ENCODE results near the gene PLD1. TPM values are rescaled to one million over a fixed set of nuclear protein-coding genes. Genes with fewer than 3 reads are reported as not detected.
"Not testable (repeated sequence)": the region's sequence is repeated elsewhere in the genome, so short reads cannot be mapped to it uniquely, and the experiment has no call there.

The PLD1 gene
- total RNA-seq, 1 donor from 2014 or later = 8.8 TPM

DNA sequence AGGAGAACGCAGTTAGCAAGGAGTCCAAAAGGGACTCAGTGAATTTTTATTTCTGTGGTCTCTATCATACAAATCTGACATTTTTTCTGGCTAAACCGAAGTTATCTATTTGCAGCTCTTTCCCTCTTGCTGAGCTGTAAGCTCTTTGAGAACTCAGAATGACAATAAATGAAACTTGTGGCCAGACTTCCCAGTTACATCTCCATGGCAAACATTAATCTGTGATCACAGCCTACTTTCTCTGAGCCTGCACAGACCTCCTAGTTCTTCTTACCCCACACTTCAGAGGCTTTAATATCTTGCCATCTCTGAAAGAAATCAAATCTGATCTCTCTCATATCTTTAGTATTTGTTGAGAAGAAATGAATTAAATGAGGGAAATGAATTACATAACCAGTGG lies 58.0 kb downstream of the PLD1 start:
- no peak overlapping the region for H3K27ac ChIP-seq

DNA sequence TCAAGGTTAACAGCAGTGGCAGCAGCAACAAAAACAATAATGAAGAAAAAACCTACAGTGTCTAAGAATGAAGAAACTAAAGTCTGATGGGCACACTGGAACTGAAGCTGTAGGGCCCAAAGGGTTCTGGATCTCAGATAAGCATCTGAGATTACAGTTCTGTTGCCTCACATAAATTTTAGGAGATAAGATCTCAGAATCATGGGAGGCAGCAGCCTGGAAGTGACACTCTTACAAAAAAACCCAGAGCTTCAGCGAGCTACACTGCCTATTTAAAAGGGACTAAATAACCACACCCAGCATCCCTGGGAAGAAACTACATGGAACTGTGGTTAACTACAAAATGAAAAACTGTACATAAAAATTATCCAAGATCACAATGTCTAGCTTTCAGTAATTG lies 61.2 kb downstream of the PLD1 start:
- H3K36me3 ChIP-seq = no peaks in the 10 kb centered on the region
- H3K4me3 ChIP-seq = peak overlapping the region in 1 of 2 donors; percentile 32
- intact Hi-C loops (cut with DNase I) = loop anchor here (2.0 kb wide), 1 partner anchor 22 kb away; no protein-coding TSS in a partner anchor
- H3K27me3 ChIP-seq = no peaks in the 10 kb centered on the region
- peak overlapping the region; percentile 54 to 69 for H3K27ac ChIP-seq
- DNase-seq (ENCODE audit: low spot score in 2 of 2) = no peak
- H3K9me3 ChIP-seq = no peaks in the 10 kb centered on the region
- TF ChIP-seq, protein P1, sequence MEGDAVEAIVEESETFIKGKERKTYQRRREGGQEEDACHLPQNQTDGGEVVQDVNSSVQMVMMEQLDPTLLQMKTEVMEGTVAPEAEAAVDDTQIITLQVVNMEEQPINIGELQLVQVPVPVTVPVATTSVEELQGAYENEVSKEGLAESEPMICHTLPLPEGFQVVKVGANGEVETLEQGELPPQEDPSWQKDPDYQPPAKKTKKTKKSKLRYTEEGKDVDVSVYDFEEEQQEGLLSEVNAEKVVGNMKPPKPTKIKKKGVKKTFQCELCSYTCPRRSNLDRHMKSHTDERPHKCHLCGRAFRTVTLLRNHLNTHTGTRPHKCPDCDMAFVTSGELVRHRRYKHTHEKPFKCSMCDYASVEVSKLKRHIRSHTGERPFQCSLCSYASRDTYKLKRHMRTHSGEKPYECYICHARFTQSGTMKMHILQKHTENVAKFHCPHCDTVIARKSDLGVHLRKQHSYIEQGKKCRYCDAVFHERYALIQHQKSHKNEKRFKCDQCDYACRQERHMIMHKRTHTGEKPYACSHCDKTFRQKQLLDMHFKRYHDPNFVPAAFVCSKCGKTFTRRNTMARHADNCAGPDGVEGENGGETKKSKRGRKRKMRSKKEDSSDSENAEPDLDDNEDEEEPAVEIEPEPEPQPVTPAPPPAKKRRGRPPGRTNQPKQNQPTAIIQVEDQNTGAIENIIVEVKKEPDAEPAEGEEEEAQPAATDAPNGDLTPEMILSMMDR (IDR thresholded peaks at IDR 0.05) = no peak
- peaks cover 0 to 29% of the 10 kb centered on the region in 2 donors for H3K4me1 ChIP-seq

More for the DNA sequence above, 58.0 kb downstream of the PLD1 start:
- Histone ChIP-seq H3K4me1 (peaks cover 0 to 28% of the 10 kb centered on the region in 2 donors), H3K4me3 (no peak overlapping the region), H3K27me3 (no peaks in the 10 kb centered on the region), H3K9me3 (no peaks in the 10 kb centered on the region), H3K36me3 (no peaks in the 10 kb centered on the region)
- TF ChIP-seq, protein P1 (IDR thresholded peaks at IDR 0.05) = no peak
- DNase-seq (ENCODE audit: low spot score in 2 of 2) = no peak
- intact Hi-C loops (cut with DNase I) = no loop called here

DNA sequence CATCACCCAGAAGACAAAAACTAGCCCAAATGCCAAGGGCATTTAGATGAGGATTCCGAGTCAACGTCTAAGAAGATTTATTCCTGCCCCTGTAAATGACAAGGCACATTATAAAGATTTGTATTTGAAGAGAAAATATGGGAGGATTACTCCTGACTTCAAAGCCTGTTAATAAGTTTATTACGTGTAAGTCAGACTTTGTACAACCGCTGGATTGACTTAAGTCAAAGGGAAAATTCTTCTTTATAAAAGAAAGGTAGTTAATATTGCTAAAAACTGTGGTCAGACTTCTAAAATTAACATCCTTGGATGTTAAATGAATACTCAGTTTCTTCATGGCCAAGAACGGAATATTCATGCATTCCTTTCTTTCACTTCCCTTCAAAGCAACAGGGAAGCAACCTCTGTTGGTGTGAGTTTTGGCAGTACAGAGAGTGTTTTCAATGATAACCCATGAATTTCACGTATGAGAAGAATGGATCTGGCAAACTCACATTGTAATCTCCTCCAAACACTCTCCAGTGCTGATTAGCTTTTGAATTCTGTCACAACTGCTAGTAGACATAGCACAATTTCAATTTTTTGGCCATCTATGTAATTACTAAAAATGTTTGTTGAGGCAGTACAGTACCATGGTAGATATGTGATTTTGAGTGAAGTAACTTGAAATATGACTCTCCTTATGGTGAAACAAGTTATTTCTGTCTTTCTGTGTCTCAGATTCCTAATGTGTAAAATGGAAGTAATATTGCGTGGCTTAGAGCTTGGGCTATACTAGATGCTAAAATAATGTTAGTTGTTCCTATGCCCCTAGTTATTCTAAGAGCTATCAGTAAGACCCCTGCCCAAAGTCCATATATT lies 62.0 kb downstream of the PLD1 start:
- no peaks in the 10 kb centered on the region for H3K9me3 ChIP-seq
- peak overlapping the region; percentile 5 to 32 for H3K4me3 ChIP-seq
- TF ChIP-seq, protein P1 (IDR thresholded peaks at IDR 0.05) = no peak
- peaks cover 0 to 23% of the 10 kb centered on the region in 2 donors for H3K4me1 ChIP-seq
- no peaks in the 10 kb centered on the region for H3K27me3 ChIP-seq
- no peak for DNase-seq (ENCODE audit: low spot score in 2 of 2)
- no peaks in the 10 kb centered on the region for H3K36me3 ChIP-seq
- intact Hi-C loops (cut with DNase I) = loop anchor here (2.0 kb wide), 1 partner anchor 23 kb away; no protein-coding TSS in a partner anchor
- H3K27ac ChIP-seq = peak overlapping the region; percentile 54 to 69

DNA sequence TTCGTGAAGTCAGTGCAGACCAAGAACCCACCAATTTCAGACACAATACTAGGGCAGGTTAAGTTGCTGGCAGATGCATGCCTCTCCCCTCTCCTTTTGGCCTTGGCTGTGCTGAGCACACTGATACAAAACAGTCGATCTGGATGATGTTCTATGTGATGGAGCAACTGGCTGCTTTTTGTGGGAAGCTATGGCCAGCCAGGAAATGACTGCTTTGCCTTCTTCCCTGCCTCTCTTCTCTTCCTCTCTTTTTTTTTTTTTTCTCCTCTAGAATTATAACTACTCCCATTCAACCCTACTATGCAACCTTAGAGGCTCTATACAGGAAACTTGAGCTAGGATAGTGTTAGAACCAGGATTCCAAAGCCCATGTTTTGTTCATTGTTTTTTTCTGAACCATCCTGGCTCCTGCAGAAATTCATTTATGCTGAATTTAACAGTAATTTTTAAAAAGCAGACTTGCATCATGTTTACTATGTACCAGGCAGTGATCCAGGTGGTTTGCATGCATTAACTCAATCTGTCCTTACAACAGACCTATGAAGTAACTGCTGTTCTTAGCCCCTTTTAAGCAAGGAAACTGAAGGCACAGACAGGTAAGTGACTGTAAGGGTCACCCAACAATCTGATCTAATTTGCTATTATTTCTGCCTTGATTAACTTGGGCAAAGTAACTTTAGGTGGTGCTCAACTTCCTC lies 62.9 kb downstream of the PLD1 start:
- Histone ChIP-seq H3K9me3 (no peaks in the 10 kb centered on the region), H3K27ac (no peak overlapping the region), H3K36me3 (no peaks in the 10 kb centered on the region), H3K4me1 (peaks cover 0 to 22% of the 10 kb centered on the region in 2 donors), H3K27me3 (no peaks in the 10 kb centered on the region), H3K4me3 (peak overlapping the region in 1 of 2 donors; percentile 5)
- DNase-seq (ENCODE audit: low spot score in 2 of 2) = no peak
- intact Hi-C loops (cut with DNase I) = no loop called here
- TF ChIP-seq, protein P1 (IDR thresholded peaks at IDR 0.05) = no peak

DNA sequence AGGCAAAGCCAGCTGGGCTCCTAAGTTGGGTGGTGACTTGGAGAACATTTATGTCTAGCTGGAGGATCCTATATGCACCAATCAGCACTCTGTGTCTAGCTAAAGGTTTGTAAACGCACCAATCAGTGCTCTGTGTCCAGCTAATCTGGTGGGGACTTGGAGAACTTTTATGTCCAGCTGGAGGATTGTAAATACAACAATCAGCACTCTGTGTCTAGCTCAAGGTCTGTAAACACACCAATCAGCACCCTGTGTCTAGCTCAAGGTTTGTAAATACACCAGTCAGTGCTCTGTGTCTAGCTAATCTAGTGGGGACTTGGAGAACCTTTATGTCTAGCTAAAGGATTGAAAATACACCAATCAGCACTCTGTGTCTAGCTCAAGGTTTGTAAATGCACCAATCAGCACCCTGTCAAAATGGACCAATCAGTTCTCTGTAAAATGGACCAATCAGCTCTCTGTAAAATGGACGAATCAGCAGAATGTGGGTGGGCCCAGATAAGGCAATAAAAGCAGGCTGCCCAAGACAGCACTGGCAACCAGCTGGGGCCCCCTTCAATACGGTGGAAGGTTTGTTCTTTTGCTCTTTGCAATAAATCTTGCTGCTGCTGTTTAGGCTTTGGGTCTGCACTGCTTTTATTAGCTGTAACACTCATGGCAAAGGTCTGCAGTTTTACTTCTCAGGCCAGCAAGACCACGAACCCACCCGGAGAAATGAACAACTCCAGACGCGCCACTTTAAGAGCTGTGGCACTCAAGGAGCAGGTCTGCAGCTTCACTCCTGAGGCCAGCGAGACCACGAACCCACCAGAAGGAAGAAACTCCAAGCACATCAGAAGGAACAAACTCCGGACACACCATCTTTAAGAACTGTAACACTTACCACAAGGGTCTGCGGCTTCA lies 63.7 kb downstream of the PLD1 start:
- DNase-seq (ENCODE audit: low spot score in 2 of 2); H3K4me3 ChIP-seq; H3K36me3 ChIP-seq; H3K9me3 ChIP-seq; H3K27me3 ChIP-seq; intact Hi-C loops (cut with DNase I); H3K27ac ChIP-seq: not testable (repeated sequence)
- H3K4me1 ChIP-seq = peaks cover 0 to 22% of the 10 kb centered on the region in 2 donors
